GM15510 (cell line): Measurements from ENCODE around the gene HOXC5.

ENCODE experiments used
- POLR2A ChIP-seq: IDR thresholded peaks from 3 replicates; pipeline ENCODE4 v1.6.1; 2011; ENCODE audit warnings: borderline replicate concordance; ENCODE audit not compliant: insufficient read length; ENCODE audit errors: extremely low read depth

Gene HOXC5

GRCh38 chr12:54029529-54030441 lies 3.1 kb upstream of the HOXC5 start:
- TF ChIP-seq POLR2A: no peak

- no peak for TF ChIP-seq POLR2A
Observed at GRCh38 chr12:54030442-54030801, 2.4 kb upstream of the HOXC5 start.

- no peak for TF ChIP-seq POLR2A
Observed at GRCh38 chr12:54030889-54031471, 1.9 kb upstream of the HOXC5 start.

GRCh38 chr12:54031480-54031879 lies 1.4 kb upstream of the HOXC5 start:
- no peak for TF ChIP-seq POLR2A

DNA sequence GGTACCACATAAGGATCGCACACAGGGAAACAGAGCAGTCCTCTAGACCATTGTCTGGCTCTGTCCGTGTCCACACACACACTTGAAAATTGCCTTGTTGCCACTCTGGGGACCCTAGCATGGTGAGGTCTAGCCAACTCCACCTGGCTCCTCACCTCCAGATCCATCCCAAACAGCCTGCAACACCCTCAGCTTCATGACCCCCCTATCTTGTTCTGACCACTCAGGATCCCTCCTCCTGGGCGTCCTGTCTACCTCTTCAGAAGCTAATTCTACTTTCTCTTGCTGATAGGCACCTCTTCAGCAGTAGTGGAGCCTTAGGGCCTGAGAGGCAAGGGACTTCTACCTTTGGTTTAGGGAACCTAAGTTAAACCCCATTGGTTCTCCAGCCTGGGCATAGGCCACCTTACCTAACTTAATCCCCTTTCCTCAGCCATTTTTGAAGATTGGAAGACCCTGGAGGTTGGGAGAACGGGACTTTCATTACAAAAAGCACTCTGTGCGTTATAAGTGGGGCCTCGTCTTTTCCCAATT lies 697 bp upstream of the HOXC5 start:
- no peak for TF ChIP-seq POLR2A

GRCh38 chr12:54033106-54033979 lies 493 bp downstream of the HOXC5 start:
- no peak for TF ChIP-seq POLR2A

GRCh38 chr12:54033980-54034784 lies 1.3 kb downstream of the HOXC5 start:
- TF ChIP-seq POLR2A: no peak

GRCh38 chr12:54034785-54035310 lies 2.0 kb downstream of the HOXC5 start:
- TF ChIP-seq POLR2A: no peak

DNA sequence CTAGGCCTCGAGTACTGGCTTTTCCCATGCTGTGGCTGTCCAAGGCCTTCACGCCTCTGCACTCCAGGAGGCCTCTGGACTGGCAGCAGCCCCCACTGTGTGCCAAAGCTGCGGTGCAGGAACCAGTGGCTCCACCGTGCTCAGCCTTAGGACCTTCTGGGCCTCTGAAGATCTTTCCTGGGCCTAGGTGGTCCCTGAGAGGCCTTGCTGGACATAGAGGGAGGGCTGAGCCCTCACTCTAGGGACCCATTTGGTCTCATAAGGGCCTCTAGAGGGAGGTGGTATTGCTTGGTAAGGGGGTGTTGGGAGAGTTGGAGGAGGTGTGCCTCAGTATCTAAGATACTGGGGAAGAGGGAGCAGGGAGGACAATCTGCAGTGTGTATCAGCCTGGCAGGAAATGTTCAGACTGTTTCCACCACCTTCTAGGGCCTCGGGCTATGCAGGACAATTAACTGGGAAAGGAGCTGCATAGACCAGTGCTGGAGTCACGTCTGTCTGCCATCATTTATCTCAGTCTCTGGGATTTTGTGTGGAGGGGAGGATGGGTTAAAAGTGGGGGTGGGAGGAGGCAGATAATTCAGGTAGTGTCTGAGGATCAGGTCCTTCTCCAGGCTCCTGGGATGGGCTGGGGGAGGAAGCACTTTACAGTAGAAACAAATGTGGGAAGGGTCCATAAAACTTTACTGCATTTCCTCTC lies 2.9 kb downstream of the HOXC5 start:
- no peak for TF ChIP-seq POLR2A

GRCh38 chr12:54036620-54037359 lies 3.9 kb downstream of the HOXC5 start:
- TF ChIP-seq POLR2A: no peak

DNA sequence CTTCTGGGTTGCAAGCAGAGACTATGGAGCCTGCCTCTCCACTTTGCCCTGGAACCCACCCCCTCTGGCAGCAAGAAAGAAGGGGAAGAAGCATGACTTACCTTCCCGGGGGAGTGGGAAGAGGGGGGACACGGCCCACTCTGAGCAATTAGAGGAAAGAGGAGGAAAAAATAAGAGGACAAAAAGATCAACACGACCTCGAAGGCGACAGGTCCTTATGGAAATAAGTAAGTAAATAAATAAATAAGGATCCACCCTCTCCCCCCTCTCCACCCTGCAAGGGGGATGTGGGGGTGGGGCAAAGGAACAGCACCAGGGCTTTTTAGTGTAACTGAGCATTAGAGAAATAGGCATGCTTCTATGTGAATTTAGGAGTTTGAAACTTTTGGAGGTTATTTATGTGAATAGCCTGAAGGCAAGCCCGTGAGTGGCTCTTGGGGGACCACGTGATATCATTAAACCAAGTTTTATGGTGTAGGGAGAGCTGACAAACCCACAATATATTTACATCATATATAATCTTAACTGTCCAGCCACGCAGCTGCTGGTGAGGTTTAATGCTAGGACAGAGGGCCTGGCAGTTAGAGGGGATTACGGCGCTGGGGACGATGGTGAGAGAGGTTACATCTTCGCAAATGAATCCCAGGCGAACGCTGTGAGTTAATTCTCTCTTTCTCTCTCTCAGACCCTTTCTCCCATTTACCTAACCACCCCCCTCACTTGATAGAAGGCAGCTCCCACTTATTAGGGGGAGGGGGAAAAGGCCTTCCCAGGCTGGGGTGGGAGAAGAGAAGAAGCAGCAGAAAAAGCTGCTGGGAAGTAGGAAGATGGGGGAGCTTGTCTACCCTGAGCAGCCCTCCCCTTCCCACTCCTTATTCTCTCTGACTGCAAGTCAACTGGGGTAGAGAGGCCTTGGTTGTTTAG lies 4.8 kb downstream of the HOXC5 start:
- no peak for TF ChIP-seq POLR2A

DNA sequence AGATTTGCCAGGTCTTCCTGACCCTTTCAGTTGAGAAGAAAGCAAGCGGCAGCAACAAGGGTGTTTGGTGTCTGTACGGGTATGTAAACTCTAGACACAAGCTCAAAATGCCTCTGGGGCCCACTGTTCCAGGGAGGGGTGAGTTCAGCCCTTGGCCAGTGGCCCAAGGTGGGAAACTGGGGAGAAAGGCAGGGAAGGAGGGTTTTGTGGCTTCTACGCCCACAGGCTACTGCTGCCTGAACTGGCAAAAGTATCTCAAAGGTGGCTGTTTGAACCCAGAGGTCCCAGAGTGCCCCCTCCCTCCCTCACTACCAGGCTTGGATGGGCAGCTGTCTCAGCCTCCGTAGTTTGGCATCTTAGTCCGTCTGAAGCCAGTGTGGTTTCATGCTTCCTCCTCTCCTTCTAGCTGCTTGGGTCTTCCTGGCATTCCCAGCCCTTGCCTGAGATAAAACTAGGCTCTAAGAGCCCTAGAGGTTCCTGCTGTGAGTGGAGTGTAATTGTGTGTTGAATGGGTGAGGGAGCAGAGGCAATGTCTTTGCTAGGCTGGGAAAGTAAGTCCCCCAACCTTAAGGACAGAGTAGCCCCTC lies 5.5 kb downstream of the HOXC5 start:
- no peak for TF ChIP-seq POLR2A

GRCh38 chr12:54038871-54039414 lies 6.1 kb downstream of the HOXC5 start:
- TF ChIP-seq POLR2A: no peak
